Measurements from ENCODE around the gene RHOV. TPM values are rescaled to one million over a fixed set of nuclear protein-coding genes. Genes with fewer than 3 reads are reported as not detected.
A peak's percentile ranks its signal among the peaks of the same experiment; 100 is the strongest.

Gene RHOV
- total and polyA plus RNA-seq, 4 experiments from 2014 or later = not detected

- ChIA-PET CTCF (ENCODE audit: partially characterized antibody) (interaction anchor here (0.6 to 1.5 kb wide), 2 partner anchors 16 to 19 kb away, joined by 4 to 7 read pairs; no protein-coding TSS in a partner anchor), POLR2A (ENCODE audit: partially characterized antibody) (no interaction called here)
- H3K36me3 Mint-ChIP-seq = peaks cover 0 to 3% of the 10 kb centered on the region in 2 donors
- Histone ChIP-seq H3K36me3 (ENCODE audit: insufficient read depth, low read length) (no peaks in the 10 kb centered on the region), H3K27ac (ENCODE audit: low read depth, low read length) (no peak overlapping the region), H3K4me1 (ENCODE audit: insufficient read depth, low read length) (peaks cover 25% of the 10 kb centered on the region), H3K9me3 (ENCODE audit: control insufficient read depth in 1 of 2, low read length in 2 of 2) (no peaks in the 10 kb centered on the region), H3K4me3 (ENCODE audit: low read length in 2 of 2) (no peak overlapping the region), H3K27me3 (ENCODE audit: insufficient read depth, low read length) (no peaks in the 10 kb centered on the region)
- intact Hi-C loops (cut with micrococcal nuclease) = no loop called here
- no peak overlapping the region for H3K27ac Mint-ChIP-seq
- H3K27me3 Mint-ChIP-seq = peaks cover 0 to 2% of the 10 kb centered on the region in 2 donors
- H3K4me1 Mint-ChIP-seq = peaks cover 5 to 24% (median 13%) of the 10 kb centered on the region in 4 donors
- no peak for DNase-seq
- H3K9me3 Mint-ChIP-seq = no peaks in the 10 kb centered on the region
- peak overlapping the region in 5 of 8 donors; percentile 15 to 55 (median 28) for H3K4me3 Mint-ChIP-seq
Observed at GRCh38 chr15:40841741-40842140, 32.3 kb downstream of the RHOV start.

- H3K36me3 Mint-ChIP-seq = peaks cover 0 to 1% of the 10 kb centered on the region in 2 donors
Observed at GRCh38 chr15:40838756-40839155, 35.3 kb downstream of the RHOV start.

DNA sequence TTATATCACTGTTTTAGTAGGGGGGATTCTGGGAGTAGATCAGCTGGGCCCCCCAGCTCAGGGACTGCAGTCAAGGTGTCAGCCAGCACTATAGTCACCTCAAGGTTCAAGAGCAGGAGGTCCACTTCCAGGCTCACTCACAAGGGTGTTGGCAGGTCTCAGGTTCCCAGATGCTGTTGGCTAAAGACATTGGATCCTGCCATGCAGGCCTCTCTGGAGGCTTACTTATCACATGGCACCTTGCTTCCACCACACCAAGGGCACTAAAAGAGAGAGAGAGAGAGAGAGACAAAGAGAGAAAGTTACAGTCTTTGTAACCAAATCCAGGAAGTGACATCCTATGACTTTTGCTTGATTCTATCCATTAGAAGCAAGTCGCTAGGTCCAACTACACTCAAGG is 38.0 kb downstream of the RHOV start:
- H3K27me3 ChIP-seq (ENCODE audit: insufficient read depth, low read length) = no peaks in the 10 kb centered on the region
- Mint-ChIP-seq H3K36me3 (no peaks in the 10 kb centered on the region), H3K9me3 (no peaks in the 10 kb centered on the region), H3K27ac (no peak overlapping the region), H3K27me3 (no peaks in the 10 kb centered on the region), H3K4me1 (no peaks in the 10 kb centered on the region), H3K4me3 (no peak overlapping the region)
- no peak overlapping the region for H3K27ac ChIP-seq (ENCODE audit: low read depth, low read length)
- no peaks in the 10 kb centered on the region for H3K36me3 ChIP-seq (ENCODE audit: insufficient read depth, low read length)
- no peak overlapping the region for H3K4me3 ChIP-seq (ENCODE audit: low read length in 2 of 2)
- H3K9me3 ChIP-seq (ENCODE audit: control insufficient read depth in 1 of 2, low read length in 2 of 2) = no peaks in the 10 kb centered on the region
- POLR2A ChIA-PET (ENCODE audit: partially characterized antibody) = no interaction called here
- intact Hi-C loops (cut with micrococcal nuclease) = no loop called here
- CTCF ChIA-PET (ENCODE audit: partially characterized antibody) = no interaction called here
- DNase-seq = no peak
- H3K4me1 ChIP-seq (ENCODE audit: insufficient read depth, low read length) = no peaks in the 10 kb centered on the region

More at GRCh38 chr15:40838756-40839155, 35.3 kb downstream of the RHOV start:
- no peaks in the 10 kb centered on the region for H3K27me3 ChIP-seq (ENCODE audit: insufficient read depth, low read length)
- H3K4me1 ChIP-seq (ENCODE audit: insufficient read depth, low read length) = peaks cover 3% of the 10 kb centered on the region
- no peaks in the 10 kb centered on the region for H3K36me3 ChIP-seq (ENCODE audit: insufficient read depth, low read length)
- Mint-ChIP-seq H3K9me3 (no peaks in the 10 kb centered on the region), H3K27me3 (peaks cover 0 to 2% of the 10 kb centered on the region in 2 donors), H3K4me1 (peaks cover 0 to 5% (median 3%) of the 10 kb centered on the region in 4 donors), H3K4me3 (no peak overlapping the region), H3K27ac (peak overlapping the region in 1 of 7 donors; percentile 12)
- ChIA-PET POLR2A (ENCODE audit: partially characterized antibody) (no interaction called here), CTCF (ENCODE audit: partially characterized antibody) (interaction anchor here (3.2 kb wide), 1 partner anchor 19 kb away, joined by 16 read pairs; no protein-coding TSS in a partner anchor)
- H3K27ac ChIP-seq (ENCODE audit: low read depth, low read length) = no peak overlapping the region
- no peak overlapping the region for H3K4me3 ChIP-seq (ENCODE audit: low read length in 2 of 2)
- intact Hi-C loops (cut with micrococcal nuclease) = no loop called here
- no peaks in the 10 kb centered on the region for H3K9me3 ChIP-seq (ENCODE audit: control insufficient read depth in 1 of 2, low read length in 2 of 2)
- no peak for DNase-seq

- intact Hi-C loops (cut with micrococcal nuclease) = no loop called here
- Mint-ChIP-seq H3K36me3 (no peaks in the 10 kb centered on the region), H3K4me1 (no peaks in the 10 kb centered on the region), H3K9me3 (no peaks in the 10 kb centered on the region), H3K4me3 (no peak overlapping the region), H3K27ac (no peak overlapping the region), H3K27me3 (no peaks in the 10 kb centered on the region)
- no peaks in the 10 kb centered on the region for H3K4me1 ChIP-seq (ENCODE audit: insufficient read depth, low read length)
- DNase-seq = no peak
- ChIA-PET CTCF (ENCODE audit: partially characterized antibody) (no interaction called here), POLR2A (ENCODE audit: partially characterized antibody) (interaction anchor here (0.7 kb wide), 1 partner anchor 11 kb away, joined by 3 read pairs; the partner anchor contains the start of gene SPINT1)
- no peaks in the 10 kb centered on the region for H3K36me3 ChIP-seq (ENCODE audit: insufficient read depth, low read length)
- no peaks in the 10 kb centered on the region for H3K9me3 ChIP-seq (ENCODE audit: control insufficient read depth in 1 of 2, low read length in 2 of 2)
- H3K27ac ChIP-seq (ENCODE audit: low read depth, low read length) = no peak overlapping the region
- no peak overlapping the region for H3K4me3 ChIP-seq (ENCODE audit: low read length in 2 of 2)
- H3K27me3 ChIP-seq (ENCODE audit: insufficient read depth, low read length) = no peaks in the 10 kb centered on the region
Observed at GRCh38 chr15:40832903-40833302, 41.1 kb downstream of the RHOV start.

- no peak overlapping the region for H3K27ac Mint-ChIP-seq
- no peak overlapping the region for H3K4me3 ChIP-seq (ENCODE audit: low read length in 2 of 2)
- H3K9me3 ChIP-seq (ENCODE audit: control insufficient read depth in 1 of 2, low read length in 2 of 2) = no peaks in the 10 kb centered on the region
- DNase-seq = no peak
- H3K4me1 Mint-ChIP-seq = no peaks in the 10 kb centered on the region
- no peaks in the 10 kb centered on the region for H3K9me3 Mint-ChIP-seq
- peak overlapping the region in 1 of 8 donors; percentile 32 for H3K4me3 Mint-ChIP-seq
- CTCF ChIA-PET (ENCODE audit: partially characterized antibody) = no interaction called here
- POLR2A ChIA-PET (ENCODE audit: partially characterized antibody) = no interaction called here
- H3K4me1 ChIP-seq (ENCODE audit: insufficient read depth, low read length) = no peaks in the 10 kb centered on the region
- no peak overlapping the region for H3K27ac ChIP-seq (ENCODE audit: low read depth, low read length)
- intact Hi-C loops (cut with micrococcal nuclease) = no loop called here
- no peaks in the 10 kb centered on the region for H3K36me3 ChIP-seq (ENCODE audit: insufficient read depth, low read length)
- H3K36me3 Mint-ChIP-seq = no peaks in the 10 kb centered on the region
- H3K27me3 ChIP-seq (ENCODE audit: insufficient read depth, low read length) = no peaks in the 10 kb centered on the region
- no peaks in the 10 kb centered on the region for H3K27me3 Mint-ChIP-seq
Observed at GRCh38 chr15:40831861-40832260, 42.2 kb downstream of the RHOV start.

DNA sequence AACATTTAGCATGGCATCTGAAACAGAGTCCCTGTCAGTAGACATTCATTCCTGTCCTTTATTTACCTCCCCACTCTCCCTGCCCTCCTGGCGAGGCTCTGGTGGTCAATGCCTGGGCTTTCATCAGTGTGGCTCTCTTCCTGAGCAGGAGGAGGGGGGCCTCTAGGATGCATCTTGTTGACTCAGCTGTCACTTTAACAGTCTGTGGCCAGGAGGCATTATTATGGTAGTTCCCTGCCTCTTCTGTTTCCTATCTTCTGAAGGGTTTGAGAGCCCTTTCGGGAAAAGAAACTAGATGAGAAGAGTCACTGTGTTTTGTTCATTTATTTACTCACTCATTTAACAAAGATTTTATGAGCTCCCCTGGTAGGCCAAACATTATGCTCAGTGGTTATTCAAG is 43.1 kb downstream of the RHOV start:
- Mint-ChIP-seq H3K27me3 (no peaks in the 10 kb centered on the region), H3K36me3 (no peaks in the 10 kb centered on the region), H3K27ac (no peak overlapping the region), H3K4me3 (no peak overlapping the region), H3K4me1 (no peaks in the 10 kb centered on the region), H3K9me3 (no peaks in the 10 kb centered on the region)
- CTCF ChIA-PET (ENCODE audit: partially characterized antibody) = interaction anchor here (1.1 kb wide), 1 partner anchor 49 kb away, joined by 3 read pairs; no protein-coding TSS in a partner anchor
- no peaks in the 10 kb centered on the region for H3K36me3 ChIP-seq (ENCODE audit: insufficient read depth, low read length)
- intact Hi-C loops (cut with micrococcal nuclease) = no loop called here
- H3K27me3 ChIP-seq (ENCODE audit: insufficient read depth, low read length) = no peaks in the 10 kb centered on the region
- H3K4me1 ChIP-seq (ENCODE audit: insufficient read depth, low read length) = no peaks in the 10 kb centered on the region
- POLR2A ChIA-PET (ENCODE audit: partially characterized antibody) = no interaction called here
- no peaks in the 10 kb centered on the region for H3K9me3 ChIP-seq (ENCODE audit: control insufficient read depth in 1 of 2, low read length in 2 of 2)
- H3K4me3 ChIP-seq (ENCODE audit: low read length in 2 of 2) = no peak overlapping the region
- H3K27ac ChIP-seq (ENCODE audit: low read depth, low read length) = no peak overlapping the region
- DNase-seq = no peak

DNA sequence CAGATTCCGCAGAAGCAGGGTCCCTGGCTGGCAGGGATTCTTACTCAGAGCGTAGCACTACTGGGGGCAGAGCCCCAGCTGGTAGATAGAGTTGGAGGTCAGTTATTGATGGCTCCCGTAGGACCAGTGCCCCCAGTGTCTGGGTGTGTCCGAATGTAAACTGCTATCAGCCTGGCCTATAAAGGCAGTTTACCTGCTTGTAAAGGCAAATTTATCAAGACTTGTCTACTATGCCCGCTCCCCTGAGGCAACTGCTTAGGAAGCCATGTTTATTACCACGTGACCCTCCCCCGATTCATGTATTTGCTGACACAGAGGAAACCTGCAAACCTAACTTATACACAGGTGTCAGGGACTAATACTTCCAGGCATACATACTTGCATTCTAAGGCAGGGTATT is 44.9 kb downstream of the RHOV start:
- H3K4me1 Mint-ChIP-seq = no peaks in the 10 kb centered on the region
- H3K9me3 ChIP-seq (ENCODE audit: control insufficient read depth in 1 of 2, low read length in 2 of 2) = no peaks in the 10 kb centered on the region
- no peaks in the 10 kb centered on the region for H3K27me3 Mint-ChIP-seq
- H3K4me3 Mint-ChIP-seq = no peak overlapping the region
- H3K36me3 Mint-ChIP-seq = no peaks in the 10 kb centered on the region
- no peak overlapping the region for H3K4me3 ChIP-seq (ENCODE audit: low read length in 2 of 2)
- ChIA-PET POLR2A (ENCODE audit: partially characterized antibody) (interaction anchor here (1.1 kb wide), 1 partner anchor 135 kb away, joined by 4 read pairs; the partner anchor contains the start of gene RAD51), CTCF (ENCODE audit: partially characterized antibody) (interaction anchor here (1.0 kb wide), 1 partner anchor 29 kb away, joined by 3 read pairs; no protein-coding TSS in a partner anchor)
- no peaks in the 10 kb centered on the region for H3K4me1 ChIP-seq (ENCODE audit: insufficient read depth, low read length)
- intact Hi-C loops (cut with micrococcal nuclease) = no loop called here
- H3K27ac ChIP-seq (ENCODE audit: low read depth, low read length) = no peak overlapping the region
- no peaks in the 10 kb centered on the region for H3K27me3 ChIP-seq (ENCODE audit: insufficient read depth, low read length)
- H3K36me3 ChIP-seq (ENCODE audit: insufficient read depth, low read length) = no peaks in the 10 kb centered on the region
- no peak for DNase-seq
- no peaks in the 10 kb centered on the region for H3K9me3 Mint-ChIP-seq
- H3K27ac Mint-ChIP-seq = no peak overlapping the region
